GM21447 (cell line): ENCODE data around the gene ADGRG6.

Experiments
- ATAC-seq: cut with Tn5 transposase; IDR thresholded peaks from one replicate; pipeline ENCODE4 v1.9.1; 2021; ENCODE audit not compliant: unreplicated experiment

ADGRG6 gene

GRCh38 chr6:142474531-142475289 lies 172.9 kb downstream of the ADGRG6 start:
- ATAC-seq = no peak

- no peak for ATAC-seq
Observed at GRCh38 chr6:142476452-142476851, 174.6 kb downstream of the ADGRG6 start.

DNA sequence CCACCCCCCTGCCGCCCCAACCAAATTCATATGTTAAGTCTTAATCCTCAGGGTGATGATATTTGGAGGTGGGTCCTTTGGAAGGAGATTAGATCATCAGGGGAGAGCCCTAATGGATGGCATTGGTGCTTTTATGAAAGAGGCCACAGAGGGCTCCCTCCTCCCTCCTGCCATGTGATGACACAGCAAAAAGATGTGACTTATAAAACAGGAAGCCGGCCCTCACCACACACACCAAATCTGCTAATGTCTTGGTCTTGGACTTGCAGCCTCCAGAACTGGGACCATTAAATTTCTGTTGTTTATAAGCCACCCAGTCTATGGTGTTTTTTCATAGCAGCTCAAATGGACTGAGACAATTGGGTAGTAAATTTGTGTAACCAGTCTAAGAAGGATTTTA lies 176.3 kb downstream of the ADGRG6 start:
- ATAC-seq = no peak

DNA sequence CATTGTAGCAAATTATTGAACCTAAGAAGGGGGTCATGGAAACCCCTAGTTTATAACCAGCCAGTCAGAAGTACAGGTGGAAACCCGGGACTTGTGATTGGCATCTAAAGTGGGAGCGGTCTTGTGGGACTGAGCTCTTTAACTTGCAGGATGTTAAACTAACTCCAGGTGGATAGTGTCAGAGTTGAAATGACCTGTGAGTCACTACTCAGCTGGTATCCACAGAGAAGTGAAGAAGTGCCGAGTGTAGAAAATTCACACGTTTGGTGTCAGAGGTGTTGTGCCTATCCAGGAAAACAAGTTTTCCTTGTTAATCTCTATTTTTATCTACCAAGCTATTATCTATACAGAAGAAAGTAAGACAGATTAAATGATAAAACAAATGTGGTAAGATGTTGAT lies 179.7 kb downstream of the ADGRG6 start:
- ATAC-seq = no peak

- ATAC-seq = no peak
Observed at GRCh38 chr6:142482249-142482648, 180.4 kb downstream of the ADGRG6 start.

DNA sequence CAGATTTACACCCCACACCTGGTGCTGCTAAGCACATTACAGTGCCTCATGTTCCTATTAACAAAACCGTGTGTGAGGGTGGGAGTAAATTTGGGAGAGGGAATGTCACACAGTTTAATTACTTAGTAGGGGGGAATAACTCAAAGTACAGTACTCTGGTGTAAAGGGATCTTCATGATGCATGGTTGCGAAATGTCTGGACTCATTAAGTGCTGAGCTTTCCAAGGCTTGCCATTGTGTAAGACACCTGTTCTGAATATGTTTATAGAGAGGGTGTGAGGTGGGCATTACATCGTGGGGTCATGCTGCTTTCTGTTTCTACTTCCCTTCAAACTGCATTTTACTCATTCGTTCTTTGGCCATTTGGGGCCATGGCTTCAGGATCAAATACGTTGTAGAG lies 181.2 kb downstream of the ADGRG6 start:
- no peak for ATAC-seq

DNA sequence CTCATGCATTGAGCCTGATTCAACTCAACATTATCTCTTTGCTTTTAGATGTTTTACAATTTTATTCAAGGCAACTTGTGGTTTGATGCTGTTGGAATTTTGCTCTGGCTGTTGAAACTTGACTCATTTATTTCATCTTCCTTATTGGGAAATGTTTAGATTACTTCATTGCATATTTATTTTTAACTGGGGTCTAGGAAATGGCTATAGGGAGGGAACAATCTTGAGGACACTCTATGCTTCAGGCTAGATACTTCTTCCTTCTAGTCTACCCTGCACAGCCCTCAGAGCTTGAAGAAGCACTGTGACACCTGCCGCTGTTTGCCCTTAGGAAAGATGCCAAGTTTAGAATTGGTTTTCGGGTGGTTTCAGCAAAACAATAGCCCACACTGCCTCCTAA lies 183.4 kb downstream of the ADGRG6 start:
- no peak for ATAC-seq

DNA sequence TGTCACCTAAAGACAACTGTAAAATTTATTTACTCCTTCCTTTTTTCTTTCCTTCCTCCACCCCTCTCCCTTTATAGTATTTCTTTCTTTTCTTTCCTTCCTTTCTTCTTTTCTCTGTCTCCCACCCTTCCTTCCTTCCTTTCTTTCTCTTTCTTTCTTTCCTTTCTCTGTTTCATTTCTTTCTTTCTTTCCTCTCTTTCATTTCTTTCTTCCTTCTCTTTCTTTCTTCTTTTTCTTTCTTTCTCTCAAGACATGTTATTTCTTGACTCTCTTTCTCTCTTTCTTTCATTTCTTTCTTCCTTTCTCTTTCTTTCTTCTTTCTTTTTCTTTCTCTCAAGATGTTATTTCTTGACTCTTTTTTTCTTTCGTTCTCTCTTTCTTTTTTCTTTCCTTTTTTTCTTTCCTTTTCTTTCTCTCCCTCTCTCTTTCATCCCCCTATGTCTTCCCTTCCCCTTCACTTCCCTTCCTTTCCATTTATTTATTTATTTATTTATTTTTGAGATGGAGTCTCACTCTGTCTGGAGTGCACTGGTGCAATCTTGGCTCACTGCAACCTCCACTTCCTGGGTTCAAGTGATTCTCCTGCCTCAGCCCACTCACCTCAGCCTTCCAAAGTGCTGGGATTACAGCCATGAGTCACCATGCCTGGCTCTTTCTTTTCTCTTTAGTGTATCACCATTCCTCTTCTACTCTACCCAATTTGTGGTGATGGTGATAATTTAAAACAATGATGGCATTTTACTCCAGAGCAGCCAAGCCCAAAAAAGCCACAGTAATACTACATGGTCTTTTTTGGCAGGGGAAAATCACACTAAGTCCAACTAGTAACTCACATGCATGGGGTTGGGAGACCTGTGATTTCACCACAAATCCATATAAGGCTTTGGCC lies 188.2 kb downstream of the ADGRG6 start:
- ATAC-seq = no peak
